NB4 (cell line): ENCODE results near the gene GCC1.
A peak's percentile ranks its signal among the peaks of the same experiment; 100 is the strongest.

Source experiments
- CTCF ChIP-seq: IDR thresholded peaks from one replicate; pipeline ENCODE4 v1.5.1; 2012; ENCODE audit warnings: low read depth, low read length
- MYC ChIP-seq: IDR thresholded peaks from 2 replicates; pipeline ENCODE4 v1.6.1; 2011; ENCODE audit warnings: low read depth, low read length

- TF ChIP-seq MYC = no peak
- peak; percentile 57 for TF ChIP-seq CTCF
These were observed 3.5 kb upstream of the GCC1 start for GRCh38 chr7:127588697-127589482.
